ENCODE data around the gene PSMD9.
"Not testable (repeated sequence)": the region's sequence is repeated elsewhere in the genome, so short reads cannot be mapped to it uniquely, and the experiment has no call there.

PSMD9 gene

GRCh38 chr12:121874071-121874470, 14.5 kb upstream of the PSMD9 start:
- no peak for DNase-seq

- no peak for DNase-seq
Observed at GRCh38 chr12:121875582-121875981, 13.0 kb upstream of the PSMD9 start.

GRCh38 chr12:121876080-121876447, 12.5 kb upstream of the PSMD9 start:
- not testable (repeated sequence) for DNase-seq

- no peak for DNase-seq
Observed at GRCh38 chr12:121883315-121883660, 5.3 kb upstream of the PSMD9 start.

- DNase-seq, result not testable (repeated sequence)
Observed at GRCh38 chr12:121885129-121885528, 3.5 kb upstream of the PSMD9 start.

GRCh38 chr12:121888083-121888477, 510 bp upstream of the PSMD9 start:
- DNase-seq, result no peak

- DNase-seq, result no peak
Observed at GRCh38 chr12:121889274-121889624, 659 bp downstream of the PSMD9 start.

GRCh38 chr12:121889661-121890060, 1.1 kb downstream of the PSMD9 start:
- DNase-seq, result not testable (repeated sequence)

- no peak for DNase-seq
Observed at GRCh38 chr12:121892673-121893561, 4.3 kb downstream of the PSMD9 start.

GRCh38 chr12:121893961-121894460, 5.4 kb downstream of the PSMD9 start:
- DNase-seq, result no peak

- no peak for DNase-seq
Observed at GRCh38 chr12:121894633-121895032, 6.0 kb downstream of the PSMD9 start.

- DNase-seq, result no peak
Observed at GRCh38 chr12:121898287-121898686, 9.7 kb downstream of the PSMD9 start.

GRCh38 chr12:121899590-121899989, 11.0 kb downstream of the PSMD9 start:
- DNase-seq, result no peak

- DNase-seq, result no peak
Observed at GRCh38 chr12:121903202-121903601, 14.6 kb downstream of the PSMD9 start.

GRCh38 chr12:121905746-121906145, 17.2 kb downstream of the PSMD9 start:
- no peak for DNase-seq

GRCh38 chr12:121908702-121909101, 20.1 kb downstream of the PSMD9 start:
- no peak for DNase-seq

GRCh38 chr12:121911824-121912585, 23.4 kb downstream of the PSMD9 start:
- DNase-seq, result no peak

- no peak for DNase-seq
Observed at GRCh38 chr12:121915841-121916321, 27.3 kb downstream of the PSMD9 start.

- no peak for DNase-seq
Observed at GRCh38 chr12:121916719-121917118, 28.1 kb downstream of the PSMD9 start.

- peak; percentile 99 for DNase-seq
Observed at GRCh38 chr12:121917950-121918678, 29.5 kb downstream of the PSMD9 start, which contains the start of gene CFAP251. CFAP251 (plus strand) TSS chr12:121918592; CDS start chr12:121921306, 2,714 bp downstream.

GRCh38 chr12:121918679-121919038, 30.1 kb downstream of the PSMD9 start:
- no peak for DNase-seq

GRCh38 chr12:121921066-121921465, 32.5 kb downstream of the PSMD9 start:
- DNase-seq, result no peak

- DNase-seq, result no peak
Observed at GRCh38 chr12:121925358-121925695, 36.7 kb downstream of the PSMD9 start.

Data from T-helper 9 cell (primary cell).